GM12878 (cell line): Measurements from ENCODE around the gene POLR1H. TPM values are rescaled to one million over a fixed set of nuclear protein-coding genes. Genes with fewer than 3 reads are reported as not detected.

Source experiments
- ASH2L ChIP-seq: fragments of 300-600, 200-600 bp; sonication (generic); IDR thresholded peaks from 2 replicates; pipeline ENCODE4 v1.6.1; 2017; ENCODE audit warnings: low read depth, mild to moderate bottlenecking, borderline replicate concordance
- HDAC6 ChIP-seq: fragments of 200-600 bp; sonication (generic); IDR thresholded peaks from one replicate; pipeline ENCODE4 v1.8.0; 2017; ENCODE audit warnings: antibody characterized with exemption; ENCODE audit not compliant: unreplicated experiment
- JUNB ChIP-seq: IDR thresholded peaks from 2 replicates; pipeline ENCODE4 v1.6.1; 2016; ENCODE audit warnings: antibody characterized with exemption, mild to moderate bottlenecking
- NFXL1 ChIP-seq: fragments of 450-650 bp; IDR thresholded peaks from 2 replicates; pipeline ENCODE4 v1.6.1; 2017; ENCODE audit warnings: antibody characterized with exemption, mild to moderate bottlenecking, borderline replicate concordance
- POLR2A ChIP-seq: IDR thresholded peaks from 2 replicates; pipeline ENCODE4 v1.6.1; 2011; ENCODE audit warnings: low read depth, mild to moderate bottlenecking, low read length
- RAD51 ChIP-seq: fragments of 450-650 bp; IDR thresholded peaks from 2 replicates; pipeline ENCODE4 v1.6.1; 2016; ENCODE audit warnings: moderate library complexity, mild to moderate bottlenecking, inconsistent platforms
- SMARCA5 ChIP-seq: fragments of 450-650 bp; IDR thresholded peaks from 2 replicates; pipeline ENCODE4 v1.6.1; 2017; ENCODE audit warnings: mild to moderate bottlenecking
- STAT3 ChIP-seq: IDR thresholded peaks from 2 replicates; pipeline ENCODE4 v1.6.1; 2011; ENCODE audit warnings: low read depth, low read length, improper control_type of control experiment
- TAF1 ChIP-seq: IDR thresholded peaks from 2 replicates; pipeline ENCODE4 v1.6.1; 2011; ENCODE audit warnings: mild to moderate bottlenecking, low read depth, low read length, borderline replicate concordance
- TBL1XR1 ChIP-seq: IDR thresholded peaks from 2 replicates; pipeline ENCODE4 v1.6.1; 2012; ENCODE audit warnings: low read depth, low read length, improper control_type of control experiment
- polyA plus RNA-seq, 11 experiments: library from polyadenylated mRNA; depleted of rRNA in 4 of 11; unstranded in 6 of 11; stranded (reverse) in 5 of 11; fragments of >200 nt; fragmentation: Nextera tagmentation in 4 of 11; fragmentation: Illumina TruSeq in 1 of 11; extraction: Ambion mirVana in 4 of 11; extraction: Trizol in 1 of 11; gene quantifications; 1 replicate in 1 of 11; 2 replicates in 10 of 11; pipeline versions ENCODE4 v1.2.1 to v1.2.3, GENCODE V29; 2011 to 2016; ENCODE audit warnings: inconsistent platforms in 2 of 11, missing spikeins in 2 of 11, low read depth in 1 of 11
- total RNA-seq, 4 experiments: library from RNA; depleted of rRNA in 3 of 4; stranded (reverse); fragments of >200 nt in 3 of 4; fragmentation: Illumina TruSeq in 1 of 4; extraction: Trizol in 1 of 4; gene quantifications; 2 replicates each; pipeline versions ENCODE4 v1.2.1 to v1.2.3, GENCODE V29; 2013 to 2021
- TF ChIP-seq, protein P1 (sequence below): IDR thresholded peaks from 2 replicates; pipeline ENCODE4 v1.6.1; 2012; ENCODE audit warnings: low read depth, low read length, improper control_type of control experiment
- TF ChIP-seq, protein P2 (sequence below): fragments of 450-650 bp; IDR thresholded peaks from 2 replicates; pipeline ENCODE4 v1.6.1; 2017; ENCODE audit warnings: mild to moderate bottlenecking, low read depth, inconsistent platforms; ENCODE audit not compliant: poor library complexity, severe bottlenecking
- TF ChIP-seq, protein P3 (sequence below): fragments of 450-650 bp; IDR thresholded peaks from 2 replicates; pipeline ENCODE4 v1.6.1; 2016; ENCODE audit warnings: mild to moderate bottlenecking, moderate library complexity, borderline replicate concordance
- TF ChIP-seq, protein P4 (sequence below): IDR thresholded peaks from 2 replicates; pipeline ENCODE4 v1.6.1; 2012; ENCODE audit warnings: mild to moderate bottlenecking, low read depth, low read length

Gene POLR1H
- total and polyA plus RNA-seq, 10 of the 15 experiments (the other 5 are each of a cell fraction or from before 2014, with no cell fraction given) = 50.6 to 160 (median 77.7) TPM

DNA sequence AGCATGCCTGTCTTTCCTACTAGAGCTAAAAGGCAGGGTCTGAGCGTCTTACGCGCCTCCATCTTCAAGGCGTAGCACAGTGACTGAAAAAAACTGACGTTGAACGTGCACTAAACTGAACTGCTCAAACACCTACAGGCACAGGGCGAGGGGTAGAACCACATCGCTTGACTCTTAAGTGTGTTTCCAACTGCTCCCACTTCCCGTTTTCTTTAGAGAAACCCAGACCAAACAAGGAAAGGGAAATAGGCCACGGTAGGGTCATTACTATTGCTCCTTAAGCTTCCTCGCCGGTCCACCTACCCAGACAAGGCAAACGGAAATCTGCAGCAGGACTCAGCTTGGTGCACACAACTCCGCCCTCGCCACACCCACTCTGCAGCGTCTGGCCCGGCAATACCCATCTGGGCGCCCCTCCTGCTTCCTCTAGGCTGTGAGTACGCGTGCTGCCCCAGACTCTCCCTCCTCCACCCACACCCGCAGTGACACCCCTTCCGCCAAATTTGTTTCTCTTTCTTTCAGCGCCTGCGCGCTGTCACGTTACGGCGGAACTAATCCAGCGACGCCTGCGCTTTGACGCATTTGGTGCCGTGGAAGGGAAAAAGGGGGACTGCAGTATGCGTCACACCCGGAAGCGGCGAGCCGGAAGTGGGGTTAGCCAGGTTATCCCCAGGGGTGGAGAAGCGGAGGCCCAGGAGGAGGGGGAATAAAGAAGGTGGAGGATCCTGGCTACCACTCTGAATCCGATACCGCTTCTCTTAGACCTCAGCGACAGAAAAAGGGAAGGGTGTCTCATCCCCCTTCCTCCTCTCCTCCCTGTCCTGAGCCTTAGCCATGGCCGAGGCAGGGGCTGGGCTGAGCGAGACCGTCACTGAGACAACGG is 5.8 kb downstream of the POLR1H start, which contains the start of gene PPP1R11 (continued):
- 0 out of 2 replicates have a peak, but pooled peaks have one; percentile 31 for TF ChIP-seq ASH2L
- TF ChIP-seq, protein P1, sequence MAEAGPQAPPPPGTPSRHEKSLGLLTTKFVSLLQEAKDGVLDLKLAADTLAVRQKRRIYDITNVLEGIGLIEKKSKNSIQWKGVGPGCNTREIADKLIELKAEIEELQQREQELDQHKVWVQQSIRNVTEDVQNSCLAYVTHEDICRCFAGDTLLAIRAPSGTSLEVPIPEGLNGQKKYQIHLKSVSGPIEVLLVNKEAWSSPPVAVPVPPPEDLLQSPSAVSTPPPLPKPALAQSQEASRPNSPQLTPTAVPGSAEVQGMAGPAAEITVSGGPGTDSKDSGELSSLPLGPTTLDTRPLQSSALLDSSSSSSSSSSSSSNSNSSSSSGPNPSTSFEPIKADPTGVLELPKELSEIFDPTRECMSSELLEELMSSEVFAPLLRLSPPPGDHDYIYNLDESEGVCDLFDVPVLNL = no peak
- no peak for TF ChIP-seq HDAC6
- TF ChIP-seq STAT3 = no peak
- TF ChIP-seq, protein P2, sequence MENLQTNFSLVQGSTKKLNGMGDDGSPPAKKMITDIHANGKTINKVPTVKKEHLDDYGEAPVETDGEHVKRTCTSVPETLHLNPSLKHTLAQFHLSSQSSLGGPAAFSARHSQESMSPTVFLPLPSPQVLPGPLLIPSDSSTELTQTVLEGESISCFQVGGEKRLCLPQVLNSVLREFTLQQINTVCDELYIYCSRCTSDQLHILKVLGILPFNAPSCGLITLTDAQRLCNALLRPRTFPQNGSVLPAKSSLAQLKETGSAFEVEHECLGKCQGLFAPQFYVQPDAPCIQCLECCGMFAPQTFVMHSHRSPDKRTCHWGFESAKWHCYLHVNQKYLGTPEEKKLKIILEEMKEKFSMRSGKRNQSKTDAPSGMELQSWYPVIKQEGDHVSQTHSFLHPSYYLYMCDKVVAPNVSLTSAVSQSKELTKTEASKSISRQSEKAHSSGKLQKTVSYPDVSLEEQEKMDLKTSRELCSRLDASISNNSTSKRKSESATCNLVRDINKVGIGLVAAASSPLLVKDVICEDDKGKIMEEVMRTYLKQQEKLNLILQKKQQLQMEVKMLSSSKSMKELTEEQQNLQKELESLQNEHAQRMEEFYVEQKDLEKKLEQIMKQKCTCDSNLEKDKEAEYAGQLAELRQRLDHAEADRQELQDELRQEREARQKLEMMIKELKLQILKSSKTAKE = peak; percentile 56
- peak; percentile 91 for TF ChIP-seq POLR2A
- TF ChIP-seq JUNB = peak; percentile 32; the same call in 1 of the 2 replicates
- no peak for TF ChIP-seq RAD51
- TF ChIP-seq SMARCA5 = no peak; the same call in 1 of the 2 replicates
- TF ChIP-seq TBL1XR1 = peak; percentile 30; the same call in 1 of the 2 replicates
- TF ChIP-seq, protein P3, sequence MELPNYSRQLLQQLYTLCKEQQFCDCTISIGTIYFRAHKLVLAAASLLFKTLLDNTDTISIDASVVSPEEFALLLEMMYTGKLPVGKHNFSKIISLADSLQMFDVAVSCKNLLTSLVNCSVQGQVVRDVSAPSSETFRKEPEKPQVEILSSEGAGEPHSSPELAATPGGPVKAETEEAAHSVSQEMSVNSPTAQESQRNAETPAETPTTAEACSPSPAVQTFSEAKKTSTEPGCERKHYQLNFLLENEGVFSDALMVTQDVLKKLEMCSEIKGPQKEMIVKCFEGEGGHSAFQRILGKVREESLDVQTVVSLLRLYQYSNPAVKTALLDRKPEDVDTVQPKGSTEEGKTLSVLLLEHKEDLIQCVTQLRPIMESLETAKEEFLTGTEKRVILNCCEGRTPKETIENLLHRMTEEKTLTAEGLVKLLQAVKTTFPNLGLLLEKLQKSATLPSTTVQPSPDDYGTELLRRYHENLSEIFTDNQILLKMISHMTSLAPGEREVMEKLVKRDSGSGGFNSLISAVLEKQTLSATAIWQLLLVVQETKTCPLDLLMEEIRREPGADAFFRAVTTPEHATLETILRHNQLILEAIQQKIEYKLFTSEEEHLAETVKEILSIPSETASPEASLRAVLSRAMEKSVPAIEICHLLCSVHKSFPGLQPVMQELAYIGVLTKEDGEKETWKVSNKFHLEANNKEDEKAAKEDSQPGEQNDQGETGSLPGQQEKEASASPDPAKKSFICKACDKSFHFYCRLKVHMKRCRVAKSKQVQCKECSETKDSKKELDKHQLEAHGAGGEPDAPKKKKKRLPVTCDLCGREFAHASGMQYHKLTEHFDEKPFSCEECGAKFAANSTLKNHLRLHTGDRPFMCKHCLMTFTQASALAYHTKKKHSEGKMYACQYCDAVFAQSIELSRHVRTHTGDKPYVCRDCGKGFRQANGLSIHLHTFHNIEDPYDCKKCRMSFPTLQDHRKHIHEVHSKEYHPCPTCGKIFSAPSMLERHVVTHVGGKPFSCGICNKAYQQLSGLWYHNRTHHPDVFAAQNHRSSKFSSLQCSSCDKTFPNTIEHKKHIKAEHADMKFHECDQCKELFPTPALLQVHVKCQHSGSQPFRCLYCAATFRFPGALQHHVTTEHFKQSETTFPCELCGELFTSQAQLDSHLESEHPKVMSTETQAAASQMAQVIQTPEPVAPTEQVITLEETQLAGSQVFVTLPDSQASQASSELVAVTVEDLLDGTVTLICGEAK = peak; percentile 99
- TF ChIP-seq TAF1 = peak; percentile 49
- TF ChIP-seq, protein P4, sequence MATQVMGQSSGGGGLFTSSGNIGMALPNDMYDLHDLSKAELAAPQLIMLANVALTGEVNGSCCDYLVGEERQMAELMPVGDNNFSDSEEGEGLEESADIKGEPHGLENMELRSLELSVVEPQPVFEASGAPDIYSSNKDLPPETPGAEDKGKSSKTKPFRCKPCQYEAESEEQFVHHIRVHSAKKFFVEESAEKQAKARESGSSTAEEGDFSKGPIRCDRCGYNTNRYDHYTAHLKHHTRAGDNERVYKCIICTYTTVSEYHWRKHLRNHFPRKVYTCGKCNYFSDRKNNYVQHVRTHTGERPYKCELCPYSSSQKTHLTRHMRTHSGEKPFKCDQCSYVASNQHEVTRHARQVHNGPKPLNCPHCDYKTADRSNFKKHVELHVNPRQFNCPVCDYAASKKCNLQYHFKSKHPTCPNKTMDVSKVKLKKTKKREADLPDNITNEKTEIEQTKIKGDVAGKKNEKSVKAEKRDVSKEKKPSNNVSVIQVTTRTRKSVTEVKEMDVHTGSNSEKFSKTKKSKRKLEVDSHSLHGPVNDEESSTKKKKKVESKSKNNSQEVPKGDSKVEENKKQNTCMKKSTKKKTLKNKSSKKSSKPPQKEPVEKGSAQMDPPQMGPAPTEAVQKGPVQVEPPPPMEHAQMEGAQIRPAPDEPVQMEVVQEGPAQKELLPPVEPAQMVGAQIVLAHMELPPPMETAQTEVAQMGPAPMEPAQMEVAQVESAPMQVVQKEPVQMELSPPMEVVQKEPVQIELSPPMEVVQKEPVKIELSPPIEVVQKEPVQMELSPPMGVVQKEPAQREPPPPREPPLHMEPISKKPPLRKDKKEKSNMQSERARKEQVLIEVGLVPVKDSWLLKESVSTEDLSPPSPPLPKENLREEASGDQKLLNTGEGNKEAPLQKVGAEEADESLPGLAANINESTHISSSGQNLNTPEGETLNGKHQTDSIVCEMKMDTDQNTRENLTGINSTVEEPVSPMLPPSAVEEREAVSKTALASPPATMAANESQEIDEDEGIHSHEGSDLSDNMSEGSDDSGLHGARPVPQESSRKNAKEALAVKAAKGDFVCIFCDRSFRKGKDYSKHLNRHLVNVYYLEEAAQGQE = no peak
- TF ChIP-seq NFXL1 = no peak
